Activated gamma-delta T cell treated with Interleukin-2 at 50 U/mL for 16 hours (primary cell): ENCODE results near the gene PLCB1.
"Not testable (repeated sequence)": the region's sequence is repeated elsewhere in the genome, so short reads cannot be mapped to it uniquely, and the experiment has no call there.

Experiments used
- DNase-seq: peaks from one replicate; pipeline ENCODE4 v3.0.0-alpha.2; 2020

Gene PLCB1

DNA sequence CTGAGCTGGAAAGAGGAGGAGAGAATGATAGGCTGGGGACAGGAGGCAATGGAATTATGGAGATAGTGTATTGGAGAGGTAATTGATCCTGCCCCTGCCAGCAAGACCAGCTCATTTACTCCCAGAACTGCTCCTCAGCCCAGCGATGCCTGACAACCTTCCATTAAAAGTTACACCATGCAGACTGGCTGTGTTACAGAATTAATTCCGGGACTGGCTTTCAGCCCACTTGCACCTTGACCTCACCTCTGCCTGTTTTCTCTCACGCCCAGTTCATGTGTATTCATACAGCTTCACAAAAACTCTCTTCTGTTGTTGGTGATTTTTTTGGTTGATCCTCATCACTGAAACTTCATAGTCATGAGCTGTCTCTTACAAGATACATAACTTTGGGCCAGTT, 207.3 kb downstream of the PLCB1 start:
- DNase-seq, result no peak

DNA sequence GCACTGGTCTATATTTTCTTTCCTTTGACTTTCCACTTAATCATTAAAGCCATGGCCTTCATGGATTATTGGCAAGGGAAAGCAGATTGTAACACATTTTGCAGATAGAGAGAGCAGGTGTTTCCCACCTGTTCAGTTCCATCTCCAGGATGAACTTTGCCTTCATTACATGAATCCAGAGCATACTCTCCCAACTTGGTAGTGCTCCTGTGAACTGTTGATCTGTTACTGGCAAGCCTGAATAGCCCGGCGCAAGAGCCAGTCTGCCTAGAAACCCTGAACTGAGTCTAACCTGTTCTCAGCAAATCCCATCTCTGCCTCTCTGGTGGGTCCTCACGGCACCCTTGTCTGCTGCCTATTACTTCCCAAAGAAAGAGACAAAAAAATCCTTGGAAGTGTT, 210.3 kb downstream of the PLCB1 start:
- no peak for DNase-seq

GRCh38 chr20:8344106-8344505, 212.0 kb downstream of the PLCB1 start:
- no peak for DNase-seq

- no peak for DNase-seq
These were observed 212.6 kb downstream of the PLCB1 start for GRCh38 chr20:8344631-8345030.

- DNase-seq, result no peak
These were observed 214.7 kb downstream of the PLCB1 start for GRCh38 chr20:8346700-8347270.

DNA sequence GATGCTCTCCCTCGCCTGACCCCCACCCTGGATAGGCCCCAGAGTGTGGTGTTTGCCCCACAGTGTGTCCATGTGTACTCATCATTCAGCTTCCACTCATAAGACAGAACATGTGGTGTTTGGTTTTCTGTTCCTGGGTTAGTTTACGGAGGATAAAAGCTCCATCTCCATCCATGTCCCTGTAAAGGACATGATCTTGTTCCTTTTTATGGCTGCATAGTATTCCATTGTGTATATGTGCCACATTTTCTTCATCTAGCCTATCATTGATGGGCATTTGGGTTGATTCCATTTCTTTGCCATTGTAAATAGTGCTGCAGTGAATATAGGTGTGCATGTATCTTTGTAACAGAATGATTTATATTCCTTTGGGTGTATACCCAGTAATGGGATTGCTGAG, 218.2 kb downstream of the PLCB1 start:
- not testable (repeated sequence) for DNase-seq

DNA sequence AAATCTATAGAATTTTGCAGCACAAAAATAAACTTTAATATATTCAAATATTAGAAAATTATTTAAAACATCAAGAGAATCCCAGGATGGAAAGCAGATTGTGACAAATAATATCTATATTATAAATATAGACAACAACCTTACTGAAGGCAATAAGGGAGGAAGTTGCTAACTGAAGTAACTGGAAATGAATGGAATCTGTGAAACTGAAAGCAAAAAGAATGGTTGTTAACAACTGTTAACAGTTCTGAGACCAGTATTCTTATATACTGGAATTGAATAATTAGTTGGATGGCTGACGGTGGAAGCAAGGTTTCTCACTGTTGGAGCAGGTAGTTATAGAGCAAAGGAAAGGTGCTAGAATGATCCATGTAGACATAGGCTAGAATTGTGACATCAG, 220.4 kb downstream of the PLCB1 start:
- no peak for DNase-seq

DNA sequence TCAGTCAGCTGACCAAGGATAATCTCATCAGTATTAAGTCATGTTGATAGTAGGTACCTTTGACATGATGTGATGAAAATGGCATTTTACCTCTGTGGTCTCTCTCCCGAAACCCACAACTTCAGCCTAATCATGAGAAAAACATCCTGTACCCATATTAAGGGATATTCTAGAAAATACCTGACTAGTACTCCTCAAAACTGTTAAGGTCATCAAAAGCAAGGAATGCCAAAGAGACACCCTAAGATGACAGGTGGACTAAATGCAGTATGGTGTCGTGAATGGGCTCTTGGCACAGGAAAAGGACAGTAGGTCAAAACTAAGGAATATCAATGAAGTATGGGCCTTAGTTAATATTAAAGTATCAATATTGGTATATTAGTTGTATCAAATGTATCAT, 221.4 kb downstream of the PLCB1 start:
- DNase-seq, result no peak

GRCh38 chr20:8355453-8355852, 223.4 kb downstream of the PLCB1 start:
- no peak for DNase-seq

- no peak for DNase-seq
These were observed 224.7 kb downstream of the PLCB1 start for GRCh38 chr20:8356806-8357205.

- DNase-seq, result no peak
These were observed 225.6 kb downstream of the PLCB1 start for GRCh38 chr20:8357703-8358102.

DNA sequence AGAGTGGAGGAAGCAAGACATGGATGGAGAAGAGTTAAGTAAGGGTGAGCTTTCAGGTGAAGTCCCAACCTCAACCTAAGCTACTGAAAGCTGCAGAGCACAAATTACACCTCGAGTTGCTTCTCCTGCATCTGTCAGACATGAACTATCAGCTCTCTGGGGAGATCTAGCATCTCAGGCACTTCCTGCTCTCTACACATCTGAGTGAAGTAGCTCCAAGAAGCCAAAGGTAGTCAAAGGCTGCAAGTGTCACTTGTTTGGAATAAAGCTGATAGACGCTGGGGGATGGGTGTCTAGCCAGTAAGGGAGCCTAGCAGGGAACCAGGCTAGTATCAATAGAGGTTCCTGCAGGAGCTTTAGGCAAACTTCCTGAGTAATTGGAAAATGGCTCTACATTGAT, 228.0 kb downstream of the PLCB1 start:
- DNase-seq, result no peak

- DNase-seq, result no peak
These were observed 229.1 kb downstream of the PLCB1 start for GRCh38 chr20:8361006-8361652.

DNA sequence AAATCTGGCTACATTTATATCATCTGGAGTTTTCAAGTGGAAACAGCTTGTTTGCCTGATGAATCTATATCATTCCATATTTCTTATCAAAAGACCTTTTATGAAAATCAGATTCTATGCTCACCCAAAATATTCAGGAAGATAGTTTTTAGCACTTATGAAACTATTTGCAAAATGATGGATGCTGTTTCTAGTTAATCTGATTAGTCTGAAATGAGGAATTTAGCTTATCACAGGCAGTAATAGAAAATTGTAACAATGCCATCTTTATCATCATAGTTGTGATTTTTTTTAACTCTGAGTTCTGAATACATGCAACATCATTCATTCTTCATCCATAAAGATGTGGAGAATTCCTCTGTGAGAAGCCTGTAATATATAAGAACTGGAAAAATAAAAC, 229.7 kb downstream of the PLCB1 start:
- no peak for DNase-seq

DNA sequence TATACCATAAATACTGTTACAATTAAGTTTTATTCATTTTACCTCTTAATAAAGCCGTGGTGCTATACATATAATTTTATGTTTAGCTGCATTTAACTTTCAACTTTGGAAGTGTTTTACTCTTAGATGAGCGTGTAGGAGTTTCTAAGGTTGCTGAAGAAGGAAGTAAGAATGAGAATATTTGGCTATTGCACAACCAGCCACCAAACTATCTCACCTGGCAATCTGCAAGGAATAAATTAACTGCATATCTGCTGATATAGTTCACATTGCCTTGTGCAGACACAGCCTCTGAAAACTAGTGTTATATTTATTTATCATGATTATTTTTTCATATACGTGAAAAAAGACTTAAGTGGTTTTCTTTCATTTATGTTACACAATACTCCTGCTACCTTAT, 230.4 kb downstream of the PLCB1 start:
- no peak for DNase-seq

- DNase-seq, result no peak
These were observed 232.1 kb downstream of the PLCB1 start for GRCh38 chr20:8363970-8364733.

- no peak for DNase-seq
These were observed 232.6 kb downstream of the PLCB1 start for GRCh38 chr20:8364734-8365078.

- DNase-seq, result no peak
These were observed 233.6 kb downstream of the PLCB1 start for GRCh38 chr20:8365634-8366033.

GRCh38 chr20:8366303-8366923, 234.3 kb downstream of the PLCB1 start:
- DNase-seq, result no peak

DNA sequence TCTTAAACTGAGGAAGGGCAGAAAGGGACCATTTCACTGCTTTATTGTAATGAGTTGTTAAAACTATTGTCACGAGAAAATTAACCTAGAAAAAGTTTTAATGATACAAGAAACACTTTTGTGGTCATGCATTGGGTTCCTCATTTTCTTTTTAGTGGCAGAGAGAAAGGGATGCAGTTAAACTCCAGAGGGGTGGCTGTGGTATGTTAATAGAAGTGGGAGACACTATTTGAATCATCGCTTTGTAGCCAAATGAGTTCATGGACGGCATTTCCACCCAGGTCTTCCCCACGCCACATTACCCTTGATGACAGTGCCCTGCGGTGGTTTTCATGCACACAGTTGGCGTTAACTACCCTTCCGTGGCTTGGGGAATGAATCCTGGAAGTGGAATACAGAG, 235.6 kb downstream of the PLCB1 start:
- no peak for DNase-seq

DNA sequence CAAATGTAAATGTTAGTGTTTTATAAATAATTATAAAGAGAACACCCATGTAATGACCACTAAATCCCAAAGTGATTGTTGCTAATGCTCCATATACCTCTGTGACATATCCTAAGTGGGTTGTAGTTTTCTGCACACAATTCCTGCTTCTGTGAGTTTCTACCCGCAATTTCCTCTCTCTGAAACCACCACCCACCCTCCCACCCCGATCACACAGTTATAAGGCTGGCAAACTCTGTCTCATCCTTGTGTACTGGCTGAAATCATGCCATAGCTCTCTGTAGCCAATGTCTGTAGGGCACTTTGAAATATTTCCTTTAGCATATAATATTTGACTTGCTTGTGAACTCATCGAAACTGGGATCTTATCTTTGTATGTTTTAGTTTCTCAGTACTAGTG, 236.6 kb downstream of the PLCB1 start:
- no peak for DNase-seq

DNA sequence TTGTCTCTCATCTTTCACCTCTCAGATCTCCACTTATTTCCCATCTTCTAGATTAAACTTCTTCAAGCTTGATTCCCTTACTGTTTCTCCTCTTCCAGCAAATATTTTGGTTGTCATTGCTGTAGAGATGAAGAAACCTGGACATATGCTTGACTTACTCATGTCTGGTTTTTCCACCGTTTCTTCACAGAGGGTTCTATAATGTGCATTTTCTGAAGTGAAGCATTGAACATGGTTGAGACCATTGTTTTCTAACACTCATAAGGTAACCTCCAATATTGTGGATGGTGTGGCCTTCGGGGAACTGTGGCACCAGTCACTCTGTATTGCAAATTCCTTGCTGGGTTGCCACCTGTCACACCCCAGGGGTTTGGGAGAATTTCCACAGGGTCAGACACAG, 237.2 kb downstream of the PLCB1 start:
- DNase-seq, result no peak

GRCh38 chr20:8370774-8371173, 238.7 kb downstream of the PLCB1 start:
- no peak for DNase-seq

- DNase-seq, result no peak
These were observed 240.8 kb downstream of the PLCB1 start for GRCh38 chr20:8372824-8373380.
